Trophoblast cell (in vitro differentiated cells and primary cell): ENCODE results near the gene KCNH2.

Experiments
- DNase-seq, 2 donors: peaks; one replicate each; pipeline ENCODE4 v3.0.0-alpha.2; 2016
- H2AFZ ChIP-seq: 2 replicates; pipeline ENCODE4 v1.6.1; 2013; ENCODE audit warnings: low read length, moderate library complexity, mild to moderate bottlenecking; ENCODE audit not compliant: insufficient read depth, poor library complexity
- H2AK5ac ChIP-seq: 2 replicates; pipeline ENCODE4 v1.6.1; 2013; ENCODE audit warnings: mild to moderate bottlenecking, low read length
- H2BK120ac ChIP-seq: 2 replicates; pipeline ENCODE4 v1.6.1; 2013; ENCODE audit warnings: low read length, mild to moderate bottlenecking, moderate library complexity; ENCODE audit not compliant: insufficient read depth, poor library complexity
- H2BK12ac ChIP-seq: 2 replicates; pipeline ENCODE4 v1.6.1; 2013; ENCODE audit warnings: mild to moderate bottlenecking, low read length, moderate library complexity
- H2BK5ac ChIP-seq: 2 replicates; pipeline ENCODE4 v1.6.1; 2013; ENCODE audit warnings: low read length, low read depth, moderate library complexity, mild to moderate bottlenecking; ENCODE audit not compliant: poor library complexity
- H3K14ac ChIP-seq: 2 replicates; pipeline ENCODE4 v1.6.1; 2013; ENCODE audit warnings: mild to moderate bottlenecking, low read length
- H3K18ac ChIP-seq: 2 replicates; pipeline ENCODE4 v1.6.1; 2013; ENCODE audit warnings: mild to moderate bottlenecking, low read length
- H3K23ac ChIP-seq: 2 replicates; pipeline ENCODE4 v1.6.1; 2013; ENCODE audit warnings: low read length
- H3K27ac ChIP-seq: 2 replicates; pipeline ENCODE4 v1.5.1; 2013; ENCODE audit warnings: low read depth, mild to moderate bottlenecking, inconsistent platforms, low read length, moderate library complexity
- H3K27me3 ChIP-seq: 2 replicates; pipeline ENCODE4 v1.6.1; 2013; ENCODE audit warnings: inconsistent platforms, mild to moderate bottlenecking, low read length, moderate library complexity; ENCODE audit not compliant: insufficient read depth
- H3K36me3 ChIP-seq, 2 experiments: 1 replicate in 1 of 2; 2 replicates in 1 of 2; pipeline ENCODE4 v1.6.1; 2013; ENCODE audit warnings: low read length in 2 of 2, mild to moderate bottlenecking in 2 of 2, moderate library complexity in 1 of 2; ENCODE audit not compliant: insufficient read depth in 2 of 2, control insufficient read depth in 1 of 2
- H3K4ac ChIP-seq: 2 replicates; pipeline ENCODE4 v1.6.1; 2013; ENCODE audit warnings: low read depth, mild to moderate bottlenecking, low read length, moderate library complexity
- H3K4me1 ChIP-seq, 2 experiments: 1 replicate in 1 of 2; 2 replicates in 1 of 2; pipeline ENCODE4 v1.6.1; 2013; ENCODE audit warnings: low read length in 2 of 2, mild to moderate bottlenecking in 2 of 2, moderate library complexity in 1 of 2; ENCODE audit not compliant: insufficient read depth in 2 of 2, control insufficient read depth in 1 of 2
- H3K4me2 ChIP-seq: 2 replicates; pipeline ENCODE4 v1.6.1; 2013; ENCODE audit warnings: inconsistent platforms, mild to moderate bottlenecking, low read length, moderate library complexity
- H3K4me3 ChIP-seq: 2 replicates; pipeline ENCODE4 v1.5.1; 2013; ENCODE audit warnings: mild to moderate bottlenecking, low read depth, low read length, inconsistent platforms
- H3K79me1 ChIP-seq: one replicate; pipeline ENCODE4 v1.6.1; 2013; ENCODE audit warnings: low read length
- H3K79me2 ChIP-seq: 2 replicates; pipeline ENCODE4 v1.6.1; 2013; ENCODE audit warnings: low read length, mild to moderate bottlenecking; ENCODE audit not compliant: control insufficient read depth, insufficient read depth, poor library complexity
- H3K9ac ChIP-seq: 2 replicates; pipeline ENCODE4 v1.6.1; 2013; ENCODE audit warnings: mild to moderate bottlenecking, low read length
- H3K9me3 ChIP-seq: 2 replicates; pipeline ENCODE4 v1.6.1; 2013; ENCODE audit warnings: low read depth, mild to moderate bottlenecking, control low read depth, inconsistent platforms, low read length; ENCODE audit not compliant: insufficient read depth
- H4K12ac ChIP-seq: 2 replicates; pipeline ENCODE4 v1.6.1; 2013; ENCODE audit warnings: low read depth, mild to moderate bottlenecking, low read length, moderate library complexity
- H4K8ac ChIP-seq: 2 replicates; pipeline ENCODE4 v1.6.1; 2013; ENCODE audit warnings: low read depth, mild to moderate bottlenecking, low read length, moderate library complexity
- H4K91ac ChIP-seq: one replicate; pipeline ENCODE4 v1.6.1; 2013; ENCODE audit warnings: low read depth, mild to moderate bottlenecking, low read length, moderate library complexity
- WGBS: extraction: QIAGEN DNeasy Blood & Tissue Kit; methylation state at CpG from one replicate; pipeline ENCODE4 v1.1.7; 2013; ENCODE audit warnings: missing lambda C conversion rate; ENCODE audit not compliant: insufficient read length, insufficient coverage; ENCODE audit errors: extremely low coverage; 5-methylcytosine and 5-hydroxymethylcytosine counted together

The KCNH2 gene

GRCh38 chr7:150900675-150901074 is 77.4 kb downstream of the KCNH2 start:
- no peak overlapping the region for H2AFZ ChIP-seq
- no peak overlapping the region for H2BK12ac ChIP-seq
- no peaks in the 10 kb centered on the region for H3K9me3 ChIP-seq
- no peaks in the 10 kb centered on the region for H3K79me2 ChIP-seq
- no peak overlapping the region for H3K9ac ChIP-seq
- no peaks in the 10 kb centered on the region for H3K27me3 ChIP-seq
- peaks cover 10% of the 10 kb centered on the region in 2 experiments for H3K4me1 ChIP-seq
- no peaks in the 10 kb centered on the region for H3K79me1 ChIP-seq
- no peak overlapping the region for H3K23ac ChIP-seq
- H4K91ac ChIP-seq, result no peak overlapping the region
- H2BK5ac ChIP-seq, result no peak overlapping the region
- no peak for DNase-seq
- H3K36me3 ChIP-seq, result no peaks in the 10 kb centered on the region
- WGBS, result no CpG with 5 or more reads among the region's 8 CpGs
- no peak overlapping the region for H2AK5ac ChIP-seq
- no peak overlapping the region for H4K8ac ChIP-seq
- H2BK120ac ChIP-seq, result no peak overlapping the region
- H3K14ac ChIP-seq, result no peak overlapping the region
- H4K12ac ChIP-seq, result no peak overlapping the region
- no peak overlapping the region for H3K18ac ChIP-seq
- peak overlapping the region; percentile 18 for H3K4me2 ChIP-seq
- no peak overlapping the region for H3K27ac ChIP-seq
- H3K4me3 ChIP-seq, result no peak overlapping the region
- no peak overlapping the region for H3K4ac ChIP-seq

- Histone ChIP-seq H4K8ac (no peak overlapping the region), H3K14ac (no peak overlapping the region), H2BK120ac (no peak overlapping the region), H2AK5ac (no peak overlapping the region), H4K91ac (no peak overlapping the region), H3K4me2 (no peak overlapping the region), H3K79me2 (no peaks in the 10 kb centered on the region), H3K23ac (no peak overlapping the region), H3K4ac (no peak overlapping the region), H3K9ac (no peak overlapping the region), H4K12ac (no peak overlapping the region), H3K36me3 (no peaks in the 10 kb centered on the region), H3K4me1 (peaks cover 10% of the 10 kb centered on the region in 2 experiments), H3K4me3 (no peak overlapping the region), H3K27ac (no peak overlapping the region), H3K27me3 (no peaks in the 10 kb centered on the region), H3K18ac (no peak overlapping the region), H2BK5ac (no peak overlapping the region), H2AFZ (no peak overlapping the region), H3K79me1 (no peaks in the 10 kb centered on the region), H3K9me3 (no peaks in the 10 kb centered on the region), H2BK12ac (no peak overlapping the region)
- DNase-seq, result peak; percentile 91
- no CpG with 5 or more reads among the region's 22 CpGs for WGBS
Observed at GRCh38 chr7:150898475-150899011, 79.6 kb downstream of the KCNH2 start.

GRCh38 chr7:150897502-150898474 is 80.3 kb downstream of the KCNH2 start:
- Histone ChIP-seq H3K9ac (no peak overlapping the region), H2BK5ac (no peak overlapping the region), H3K27me3 (no peaks in the 10 kb centered on the region), H4K8ac (no peak overlapping the region), H3K4ac (no peak overlapping the region), H3K23ac (no peak overlapping the region), H3K27ac (no peak overlapping the region), H3K9me3 (no peaks in the 10 kb centered on the region), H4K91ac (no peak overlapping the region), H3K18ac (no peak overlapping the region), H3K4me3 (no peak overlapping the region), H4K12ac (no peak overlapping the region), H2BK120ac (no peak overlapping the region), H3K79me1 (no peaks in the 10 kb centered on the region), H2AK5ac (no peak overlapping the region), H2BK12ac (no peak overlapping the region), H3K79me2 (no peaks in the 10 kb centered on the region), H3K4me1 (peaks cover 10% of the 10 kb centered on the region in 2 experiments), H3K4me2 (no peak overlapping the region), H2AFZ (no peak overlapping the region), H3K36me3 (no peaks in the 10 kb centered on the region), H3K14ac (no peak overlapping the region)
- no peak for DNase-seq
- WGBS, result no CpG with 5 or more reads among the region's 22 CpGs

GRCh38 chr7:150896562-150897209 is 81.4 kb downstream of the KCNH2 start:
- Histone ChIP-seq H3K4me2 (no peak overlapping the region), H3K27me3 (no peaks in the 10 kb centered on the region), H3K36me3 (no peaks in the 10 kb centered on the region), H3K9ac (no peak overlapping the region), H3K9me3 (no peaks in the 10 kb centered on the region), H3K27ac (no peak overlapping the region), H3K23ac (no peak overlapping the region), H4K8ac (no peak overlapping the region), H2AFZ (no peak overlapping the region), H2AK5ac (no peak overlapping the region), H3K4me1 (peaks cover 10% of the 10 kb centered on the region in 2 experiments), H3K18ac (no peak overlapping the region), H3K14ac (no peak overlapping the region), H3K79me1 (no peaks in the 10 kb centered on the region), H3K4me3 (no peak overlapping the region), H4K91ac (no peak overlapping the region), H2BK12ac (no peak overlapping the region), H4K12ac (no peak overlapping the region), H3K4ac (no peak overlapping the region), H2BK5ac (no peak overlapping the region), H2BK120ac (no peak overlapping the region), H3K79me2 (no peaks in the 10 kb centered on the region)
- DNase-seq, result no peak
- no CpG with 5 or more reads among the region's 10 CpGs for WGBS
